Transverse colon (tissue), 4 donors: ENCODE results near the gene CDX1. TPM values are rescaled to one million over a fixed set of nuclear protein-coding genes. Genes with fewer than 3 reads are reported as not detected.

Experiments used
- DNase-seq: peaks from one replicate; pipeline ENCODE4 v3.0.0-alpha.2; 2019
- H3K27ac ChIP-seq, 4 donors: fragments of 200-600 bp; sonication (generic); 2 replicates each; pipeline ENCODE4 v1.5.1; 2016 to 2018; ENCODE audit warnings: inconsistent platforms in 4 of 4
- H3K27me3 ChIP-seq: fragments of 200-600 bp; sonication (generic); 2 replicates; pipeline ENCODE4 v1.5.1; 2017; ENCODE audit warnings: inconsistent platforms
- H3K36me3 ChIP-seq, 4 donors: fragments of 200-600 bp; sonication (generic); 2 replicates each; pipeline ENCODE4 v1.5.1; 2017 to 2019; ENCODE audit warnings: inconsistent platforms in 4 of 4
- H3K4me1 ChIP-seq, 4 donors: fragments of 200-600 bp; sonication (generic); 2 replicates each; pipeline ENCODE4 v1.5.1; 2017 to 2020; ENCODE audit warnings: inconsistent platforms in 4 of 4
- H3K4me3 ChIP-seq, 4 donors: fragments of 200-600 bp; sonication (generic); 1 replicate in 1 of 4; 2 replicates in 3 of 4; pipeline versions ENCODE4 v1.5.1 to v1.6.1; 2017 to 2019; ENCODE audit warnings: inconsistent platforms in 4 of 4
- H3K9me3 ChIP-seq, 2 donors: fragments of 200-600 bp; sonication (generic); 2 replicates each; pipeline ENCODE4 v1.5.1; 2017 to 2019; ENCODE audit warnings: inconsistent platforms in 2 of 2
- CTCF ChIP-seq, 5 experiments: fragments of 200-600 bp in 3 of 5; fragments of 450-650 bp in 2 of 5; sonication (generic) in 3 of 5; IDR thresholded peaks; 1 replicate in 2 of 5; 2 replicates in 3 of 5; pipeline ENCODE4 v1.5.1; 2016 to 2017; ENCODE audit warnings: antibody characterized with exemption in 5 of 5, inconsistent platforms in 3 of 5, mild to moderate bottlenecking in 2 of 5, moderate library complexity in 1 of 5
- EP300 ChIP-seq: sonication (generic); formaldehyde crosslinking; IDR thresholded peaks from one replicate; pipeline ENCODE4 v1.6.1; 2017; ENCODE audit warnings: antibody characterized with exemption, low read depth
- POLR2A ChIP-seq: fragments of 450-650 bp; IDR thresholded peaks from one replicate; pipeline ENCODE4 v1.6.1; 2016; ENCODE audit warnings: antibody characterized with exemption, mild to moderate bottlenecking, moderate library complexity
- POLR2AphosphoS5 ChIP-seq, 3 donors: sonication (generic); formaldehyde crosslinking; IDR thresholded peaks; one replicate each; pipeline ENCODE4 v1.6.1; 2016; ENCODE audit warnings: antibody characterized with exemption in 3 of 3
- WGBS, 2 donors: methylation state at CpG; one replicate each; pipeline ENCODE4 v1.1.5; 2018; ENCODE audit warnings: low coverage in 1 of 2; 5-methylcytosine and 5-hydroxymethylcytosine counted together
- in situ Hi-C, 4 donors: fragments of 200-750 bp; cut with MboI; loops; one replicate each; pipeline versions ENCODE4 v1.15.0 to v1.15.1; 2017; ENCODE audit warnings: low sequenced_read_pairs in 3 of 4, low pct_ligation_motif_present in 1 of 4, low pct_unique_long_range_greater_than_20kb in 1 of 4
- intact Hi-C: fragments of 100-400 bp; cut with DNase I; formaldehyde crosslinking; loops from one replicate; pipeline ENCODE4 v1.15.1; 2023; ENCODE audit warnings: low total_unique reads
- total RNA-seq, 4 donors: library from RNA; depleted of rRNA; stranded (reverse); fragments of >200 nt; gene quantifications; one replicate each; pipeline ENCODE4 v1.1.0, GENCODE V29; 2016

CDX1 gene
- total RNA-seq, 4 donors from 2014 or later: 249 to 540 (median 360) TPM

DNA sequence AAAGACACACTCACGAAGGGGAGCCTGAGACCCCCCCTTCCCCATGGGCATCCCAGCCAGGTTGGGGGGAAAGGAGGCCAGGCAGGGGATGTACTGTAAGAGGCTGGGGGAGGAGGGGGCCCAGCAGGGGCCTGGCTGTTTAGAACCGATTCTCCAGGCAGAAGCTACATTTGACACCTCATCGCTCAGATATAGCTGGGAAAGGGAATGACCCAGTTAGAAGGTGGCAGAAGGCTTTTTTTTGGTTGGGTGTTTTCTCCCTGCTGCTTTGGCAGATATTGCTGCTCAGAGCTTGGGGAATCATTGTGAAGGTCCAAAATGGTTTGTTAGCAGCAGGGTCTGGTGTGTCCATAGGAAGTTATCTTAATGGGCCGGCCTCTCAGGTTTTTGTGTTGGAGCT lies 6.0 kb downstream of the CDX1 start:
- WGBS, 2 donors: 82% methylated on average over 4 of the region's 4 CpGs; no CpG with 5 or more reads in 1 of the 2 donors
- intact Hi-C loops (no loop called here), in situ Hi-C loops (loop anchor here in 2 of 4 donors (25.0 kb wide), 1 partner anchor 265 kb away; the partner anchor contains the start of gene RPS14 (in 2 of the 2))
- Histone ChIP-seq H3K36me3 (peaks cover 0 to 3% (median 0%) of the 10 kb centered on the region in 4 donors), H3K9me3 (no peaks in the 10 kb centered on the region), H3K4me3 (no peak overlapping the region), H3K27ac (peak overlapping the region; percentile 30 to 62 (median 50)), H3K4me1 (peaks cover 13 to 70% (median 48%) of the 10 kb centered on the region in 4 donors), H3K27me3 (peaks cover 4% of the 10 kb centered on the region)
- TF ChIP-seq POLR2AphosphoS5 (IDR thresholded peaks at IDR 0.05) (no peak), EP300 (no peak), POLR2A (no peak), CTCF (IDR thresholded peaks at IDR 0.05) (no peak)
- DNase-seq: no peak

DNA sequence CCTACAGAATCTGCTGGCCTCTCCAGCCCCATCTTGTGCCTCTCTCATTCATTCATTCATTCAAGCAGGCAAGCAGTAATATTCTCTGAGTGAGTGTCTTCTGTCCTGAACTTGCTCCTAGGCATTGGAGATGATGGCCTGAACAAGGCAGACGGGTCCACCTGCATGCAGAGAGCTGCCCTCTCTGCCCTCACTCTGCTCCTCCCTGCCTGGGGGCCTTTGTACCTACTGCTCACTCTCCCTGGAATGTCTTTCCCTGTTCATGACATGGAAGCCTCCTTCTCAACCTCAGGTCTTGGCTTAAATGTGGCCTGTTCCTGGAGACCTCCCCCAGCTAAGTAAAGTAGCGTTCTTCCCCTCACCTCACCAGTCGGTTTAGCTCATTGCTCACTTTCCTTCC lies 6.6 kb downstream of the CDX1 start:
- H3K27ac ChIP-seq: peak overlapping the region; percentile 30 to 62 (median 50)

GRCh38 chr5:150174285-150174684 lies 7.7 kb downstream of the CDX1 start:
- intact Hi-C loops: no loop called here

More for the DNA sequence above, 6.6 kb downstream of the CDX1 start:
- no peak for DNase-seq
- Histone ChIP-seq H3K4me3 (no peak overlapping the region), H3K4me1 (peaks cover 13 to 77% (median 52%) of the 10 kb centered on the region in 4 donors), H3K27me3 (no peaks in the 10 kb centered on the region), H3K36me3 (peaks cover 0 to 3% (median 0%) of the 10 kb centered on the region in 4 donors), H3K9me3 (no peaks in the 10 kb centered on the region)
- intact Hi-C loops: no loop called here
- in situ Hi-C loops: loop anchor here in 2 of 4 donors (25.0 kb wide), 1 partner anchor 264 kb away; the partner anchor contains the start of gene RPS14 (in 2 of the 2)
- WGBS, 2 donors: 50 to 58% methylated on average over 2 to 3 of the region's 3 CpGs
- TF ChIP-seq POLR2A: no peak
- TF ChIP-seq POLR2AphosphoS5 (IDR thresholded peaks at IDR 0.05): no peak
- no peak for TF ChIP-seq CTCF (IDR thresholded peaks at IDR 0.05)
- no peak for TF ChIP-seq EP300

GRCh38 chr5:150175076-150175475 lies 8.5 kb downstream of the CDX1 start:
- no peaks in the 10 kb centered on the region for H3K27me3 ChIP-seq
- peaks cover 26 to 82% (median 66%) of the 10 kb centered on the region in 4 donors for H3K4me1 ChIP-seq
- no peak for DNase-seq
- no peaks in the 10 kb centered on the region for H3K9me3 ChIP-seq
- no peak for TF ChIP-seq CTCF (IDR thresholded peaks at IDR 0.05)
- TF ChIP-seq POLR2A: no peak
- TF ChIP-seq POLR2AphosphoS5 (IDR thresholded peaks at IDR 0.05): no peak
- no peak for TF ChIP-seq EP300
- no peak overlapping the region for H3K4me3 ChIP-seq
- intact Hi-C loops: no loop called here
- in situ Hi-C loops: no loop called here
- 28 to 38% methylated on average over 1 of the region's 1 CpG for WGBS, 2 donors
- H3K27ac ChIP-seq: peak overlapping the region in 3 of 4 donors; percentile 39 to 88 (median 88)
- peaks cover 0 to 3% (median 0%) of the 10 kb centered on the region in 4 donors for H3K36me3 ChIP-seq

More at GRCh38 chr5:150174285-150174684, 7.7 kb downstream of the CDX1 start:
- no peak for TF ChIP-seq POLR2A
- TF ChIP-seq EP300: no peak
- no peak for TF ChIP-seq POLR2AphosphoS5 (IDR thresholded peaks at IDR 0.05)
- TF ChIP-seq CTCF (IDR thresholded peaks at IDR 0.05): no peak
- DNase-seq: no peak
- H3K4me3 ChIP-seq: no peak overlapping the region
- peak overlapping the region; percentile 46 to 62 (median 50) for H3K27ac ChIP-seq
- H3K27me3 ChIP-seq: no peaks in the 10 kb centered on the region
- WGBS, 2 donors: 74% methylated on average over 6 of the region's 6 CpGs; no CpG with 5 or more reads in 1 of the 2 donors
- in situ Hi-C loops: loop anchor here in 2 of 4 donors (25.0 kb wide), 1 partner anchor 263 kb away; the partner anchor contains the start of gene RPS14 (in 2 of the 2)
- peaks cover 0 to 3% (median 0%) of the 10 kb centered on the region in 4 donors for H3K36me3 ChIP-seq
- no peaks in the 10 kb centered on the region for H3K9me3 ChIP-seq
- peaks cover 18 to 80% (median 60%) of the 10 kb centered on the region in 4 donors for H3K4me1 ChIP-seq
